ENCODE results near the gene SGPP2. TPM values are rescaled to one million over a fixed set of nuclear protein-coding genes. Genes with fewer than 3 reads are reported as not detected.

The SGPP2 gene
- total RNA-seq, 3 donors from 2014 or later (not counting 1 experiment from before 2014, with no cell fraction given) = 0.25 to 0.30 TPM; not detected in 1

- TF ChIP-seq CTCF (IDR thresholded peaks at IDR 0.05) = no peak
- Histone ChIP-seq H3K4me3 (ENCODE audit: low read length) (peak overlapping the region; percentile 4), H3K27ac (ENCODE audit: low read length) (no peak overlapping the region), H3K36me3 (ENCODE audit: control insufficient read depth, insufficient read depth, low read length) (no peaks in the 10 kb centered on the region), H3K27me3 (ENCODE audit: control insufficient read depth, insufficient read depth, low read length) (peaks cover 8% of the 10 kb centered on the region), H3K4me1 (ENCODE audit: control insufficient read depth, insufficient read depth, low read length) (peaks cover 4% of the 10 kb centered on the region), H3K9me3 (ENCODE audit: control insufficient read depth, insufficient read depth, low read length) (no peaks in the 10 kb centered on the region)
- WGBS (ENCODE audit: insufficient coverage) = 3% methylated on average over 74 of the region's 74 CpGs
- DNase-seq (peak in 1 of 2 donors; percentile 70), ATAC-seq (no peak)
- H3K4me1 Mint-ChIP-seq = no peaks in the 10 kb centered on the region
- peaks cover 28 to 42% of the 10 kb centered on the region in 2 donors for H3K27me3 Mint-ChIP-seq (ENCODE audit: low read depth in 2 of 2)
- no peak overlapping the region for H3K4me3 Mint-ChIP-seq
- H3K9me3 Mint-ChIP-seq = no peaks in the 10 kb centered on the region
- intact Hi-C loops (cut with micrococcal nuclease) = no loop called here
- H3K27ac Mint-ChIP-seq = no peak overlapping the region
- H3K36me3 Mint-ChIP-seq = no peaks in the 10 kb centered on the region
These were observed 657 bp downstream of the SGPP2 start for GRCh38 chr2:222424729-222425671.

- H3K4me1 ChIP-seq (ENCODE audit: control insufficient read depth, insufficient read depth, low read length) = peaks cover 4% of the 10 kb centered on the region
- no peak overlapping the region for H3K4me3 ChIP-seq (ENCODE audit: low read length)
- no peak overlapping the region for H3K4me3 Mint-ChIP-seq
- peak in 1 of 2 donors; percentile 14 for DNase-seq
- ATAC-seq = no peak
- no peak overlapping the region for H3K27ac Mint-ChIP-seq
- no peaks in the 10 kb centered on the region for H3K36me3 ChIP-seq (ENCODE audit: control insufficient read depth, insufficient read depth, low read length)
- peaks cover 0 to 3% of the 10 kb centered on the region in 2 donors for H3K9me3 Mint-ChIP-seq
- peaks cover 8% of the 10 kb centered on the region for H3K27me3 ChIP-seq (ENCODE audit: control insufficient read depth, insufficient read depth, low read length)
- no peaks in the 10 kb centered on the region for H3K9me3 ChIP-seq (ENCODE audit: control insufficient read depth, insufficient read depth, low read length)
- no peak overlapping the region for H3K27ac ChIP-seq (ENCODE audit: low read length)
- no peaks in the 10 kb centered on the region for H3K36me3 Mint-ChIP-seq
- no peak for TF ChIP-seq CTCF (IDR thresholded peaks at IDR 0.05)
- peaks cover 27 to 29% of the 10 kb centered on the region in 2 donors for H3K27me3 Mint-ChIP-seq (ENCODE audit: low read depth in 2 of 2)
- WGBS (ENCODE audit: insufficient coverage) = 37% methylated on average over 2 of the region's 3 CpGs
- intact Hi-C loops (cut with micrococcal nuclease) = no loop called here
- no peaks in the 10 kb centered on the region for H3K4me1 Mint-ChIP-seq
These were observed 3.4 kb downstream of the SGPP2 start for GRCh38 chr2:222427646-222428301.

- Mint-ChIP-seq H3K27me3 (ENCODE audit: low read depth in 2 of 2) (peaks cover 11 to 15% of the 10 kb centered on the region in 2 donors), H3K4me1 (no peaks in the 10 kb centered on the region), H3K36me3 (no peaks in the 10 kb centered on the region), H3K9me3 (peaks cover 0 to 3% of the 10 kb centered on the region in 2 donors), H3K27ac (no peak overlapping the region), H3K4me3 (no peak overlapping the region)
- H3K27ac ChIP-seq (ENCODE audit: low read length) = no peak overlapping the region
- H3K4me3 ChIP-seq (ENCODE audit: low read length) = no peak overlapping the region
- no peak for DNase-seq
- no peaks in the 10 kb centered on the region for H3K4me1 ChIP-seq (ENCODE audit: control insufficient read depth, insufficient read depth, low read length)
- WGBS (ENCODE audit: insufficient coverage) = 94% methylated on average over 2 of the region's 3 CpGs
- no peak for ATAC-seq
- no peaks in the 10 kb centered on the region for H3K9me3 ChIP-seq (ENCODE audit: control insufficient read depth, insufficient read depth, low read length)
- intact Hi-C loops (cut with micrococcal nuclease) = no loop called here
- peaks cover 5% of the 10 kb centered on the region for H3K27me3 ChIP-seq (ENCODE audit: control insufficient read depth, insufficient read depth, low read length)
- TF ChIP-seq CTCF (IDR thresholded peaks at IDR 0.05) = no peak
- no peaks in the 10 kb centered on the region for H3K36me3 ChIP-seq (ENCODE audit: control insufficient read depth, insufficient read depth, low read length)
These were observed 5.7 kb downstream of the SGPP2 start for GRCh38 chr2:222430071-222430470.
